PC-9 (cell line): ENCODE results near the gene TMEM52.

Experiments
- EZH2 ChIP-seq: fragments of 200-600 bp; sonication (generic); IDR thresholded peaks from 2 replicates; pipeline ENCODE4 v1.8.0; 2017; ENCODE audit warnings: antibody characterized with exemption, low read depth
- TF ChIP-seq, protein P1 (sequence below): fragments of 200-600 bp; sonication (generic); conservative IDR thresholded peaks from 2 replicates; pipeline ENCODE4 v1.6.1; 2017; ENCODE audit warnings: mixed run types, antibody characterized with exemption, mild to moderate bottlenecking, moderate library complexity

DNA sequence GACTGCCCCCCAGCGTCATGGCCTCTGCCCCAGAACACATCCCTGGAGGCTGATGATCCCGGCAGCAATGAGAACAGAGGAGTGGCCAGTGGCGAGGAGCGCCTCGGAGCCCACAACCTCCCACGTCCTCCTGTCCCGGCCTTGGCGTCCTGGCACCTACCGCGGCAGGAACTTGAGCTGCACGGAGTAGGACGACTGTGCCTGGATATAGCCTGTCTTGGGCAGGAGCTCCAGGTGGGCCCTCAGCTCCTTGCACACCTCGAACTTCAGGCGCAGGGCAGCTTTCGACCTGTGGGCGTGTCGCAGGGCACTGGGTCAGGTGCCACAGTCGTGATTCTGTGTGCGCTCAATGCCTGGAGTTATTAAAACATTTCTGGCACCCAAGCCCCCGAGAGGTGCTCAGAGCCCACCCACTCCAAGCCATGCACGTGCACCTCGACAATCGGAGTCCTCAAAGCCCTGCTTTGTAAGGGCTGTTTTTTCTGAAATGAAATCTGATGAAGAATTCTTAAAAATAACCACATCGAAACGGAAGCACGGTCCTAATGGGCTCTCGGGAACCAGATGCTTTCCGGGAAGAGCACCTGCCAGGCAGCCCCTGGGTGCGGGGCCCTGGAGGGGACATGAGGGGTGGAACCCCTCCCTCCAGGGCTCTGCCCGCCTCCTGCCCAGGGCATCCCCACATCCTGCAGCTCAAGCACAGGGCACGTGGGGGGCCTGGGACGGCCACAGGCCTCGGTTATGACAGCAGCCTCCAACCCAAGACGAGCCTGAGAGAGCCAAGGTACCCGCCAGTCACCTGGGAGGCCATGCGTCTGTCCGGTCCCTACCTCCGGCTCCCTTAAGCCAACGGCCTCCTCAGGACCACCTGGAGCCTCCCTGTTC lies 23.0 kb upstream of the TMEM52 start:
- TF ChIP-seq, protein P1, sequence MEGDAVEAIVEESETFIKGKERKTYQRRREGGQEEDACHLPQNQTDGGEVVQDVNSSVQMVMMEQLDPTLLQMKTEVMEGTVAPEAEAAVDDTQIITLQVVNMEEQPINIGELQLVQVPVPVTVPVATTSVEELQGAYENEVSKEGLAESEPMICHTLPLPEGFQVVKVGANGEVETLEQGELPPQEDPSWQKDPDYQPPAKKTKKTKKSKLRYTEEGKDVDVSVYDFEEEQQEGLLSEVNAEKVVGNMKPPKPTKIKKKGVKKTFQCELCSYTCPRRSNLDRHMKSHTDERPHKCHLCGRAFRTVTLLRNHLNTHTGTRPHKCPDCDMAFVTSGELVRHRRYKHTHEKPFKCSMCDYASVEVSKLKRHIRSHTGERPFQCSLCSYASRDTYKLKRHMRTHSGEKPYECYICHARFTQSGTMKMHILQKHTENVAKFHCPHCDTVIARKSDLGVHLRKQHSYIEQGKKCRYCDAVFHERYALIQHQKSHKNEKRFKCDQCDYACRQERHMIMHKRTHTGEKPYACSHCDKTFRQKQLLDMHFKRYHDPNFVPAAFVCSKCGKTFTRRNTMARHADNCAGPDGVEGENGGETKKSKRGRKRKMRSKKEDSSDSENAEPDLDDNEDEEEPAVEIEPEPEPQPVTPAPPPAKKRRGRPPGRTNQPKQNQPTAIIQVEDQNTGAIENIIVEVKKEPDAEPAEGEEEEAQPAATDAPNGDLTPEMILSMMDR, result no peak
- TF ChIP-seq EZH2, result no peak
